Neural progenitor cell (in vitro differentiated cells): Measurements from ENCODE around the gene CNPY1.

ENCODE experiments used
- EZH2 ChIP-seq: fragments of 200-600 bp; sonication (generic); IDR thresholded peaks from 2 replicates; pipeline ENCODE4 v1.6.1; 2017; ENCODE audit warnings: antibody characterized with exemption, mild to moderate bottlenecking, moderate library complexity
- EZH2phosphoT487 ChIP-seq: fragments of 200-600 bp; sonication (generic); IDR thresholded peaks from 2 replicates; pipeline ENCODE4 v1.6.1; 2017; ENCODE audit warnings: antibody characterized with exemption
- TF ChIP-seq, protein P1 (sequence below): fragments of 200-600 bp; sonication (generic); IDR thresholded peaks from 2 replicates; pipeline ENCODE4 v1.5.1; 2017; ENCODE audit warnings: antibody characterized with exemption, mild to moderate bottlenecking

DNA sequence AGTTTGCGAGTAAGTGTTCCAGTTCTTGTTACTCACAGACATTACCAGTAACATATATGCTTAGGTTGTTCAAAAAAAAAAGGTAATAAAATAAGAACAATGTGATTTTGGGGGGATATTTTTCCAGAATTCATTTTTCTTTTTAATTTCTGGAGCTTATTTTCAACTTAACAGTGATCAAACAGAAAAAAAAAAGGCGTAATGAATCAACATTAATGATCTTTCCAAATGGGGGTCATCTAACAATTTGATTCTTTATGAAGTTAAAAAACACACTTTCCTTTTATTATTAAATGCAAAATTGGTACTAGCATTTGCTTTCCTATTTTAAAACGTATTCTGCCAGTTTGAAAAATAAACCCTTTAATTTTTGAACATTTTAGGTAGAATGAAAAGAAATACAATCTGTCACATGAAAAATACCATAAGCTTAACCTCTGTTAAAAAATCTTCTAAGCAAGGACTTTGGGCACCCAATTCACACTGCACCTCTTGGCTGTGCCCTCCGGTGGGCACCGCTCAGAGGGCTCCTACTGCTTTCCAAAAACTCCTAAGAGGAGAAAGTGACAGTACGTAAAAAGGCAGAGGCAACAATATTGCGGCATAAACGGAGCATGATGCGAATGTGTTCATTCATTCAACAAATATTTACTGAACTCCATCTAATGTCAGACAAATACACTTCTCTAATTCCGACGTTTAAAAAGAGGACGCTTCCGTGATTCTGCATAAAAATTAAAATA lies 32.6 kb downstream of the CNPY1 start:
- TF ChIP-seq, protein P1, sequence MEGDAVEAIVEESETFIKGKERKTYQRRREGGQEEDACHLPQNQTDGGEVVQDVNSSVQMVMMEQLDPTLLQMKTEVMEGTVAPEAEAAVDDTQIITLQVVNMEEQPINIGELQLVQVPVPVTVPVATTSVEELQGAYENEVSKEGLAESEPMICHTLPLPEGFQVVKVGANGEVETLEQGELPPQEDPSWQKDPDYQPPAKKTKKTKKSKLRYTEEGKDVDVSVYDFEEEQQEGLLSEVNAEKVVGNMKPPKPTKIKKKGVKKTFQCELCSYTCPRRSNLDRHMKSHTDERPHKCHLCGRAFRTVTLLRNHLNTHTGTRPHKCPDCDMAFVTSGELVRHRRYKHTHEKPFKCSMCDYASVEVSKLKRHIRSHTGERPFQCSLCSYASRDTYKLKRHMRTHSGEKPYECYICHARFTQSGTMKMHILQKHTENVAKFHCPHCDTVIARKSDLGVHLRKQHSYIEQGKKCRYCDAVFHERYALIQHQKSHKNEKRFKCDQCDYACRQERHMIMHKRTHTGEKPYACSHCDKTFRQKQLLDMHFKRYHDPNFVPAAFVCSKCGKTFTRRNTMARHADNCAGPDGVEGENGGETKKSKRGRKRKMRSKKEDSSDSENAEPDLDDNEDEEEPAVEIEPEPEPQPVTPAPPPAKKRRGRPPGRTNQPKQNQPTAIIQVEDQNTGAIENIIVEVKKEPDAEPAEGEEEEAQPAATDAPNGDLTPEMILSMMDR, result no peak
- TF ChIP-seq EZH2 (no peak), EZH2phosphoT487 (no peak)
